PC-9 (cell line): ENCODE data around the gene C10orf71. TPM values are rescaled to one million over a fixed set of nuclear protein-coding genes. Genes with fewer than 3 reads are reported as not detected.

Experiments
- BruUV-seq: library from RNA; stranded (reverse); fragments of 400-500 nt; replicated peaks from 2 replicates; lab custom pipeline; 2021; lab: Mats Ljungman, UMichigan
- CTCF ChIA-PET: fragments of 300-600 bp; sonication (Branson Sonifier 250); formaldehyde crosslinking; loops from one replicate; lab custom pipeline; 2022; ENCODE audit warnings: antibody characterized with exemption; lab: Charles Lee
- POLR2A ChIA-PET: fragments of 300-600 bp; sonication (Branson Sonifier 250); formaldehyde crosslinking; loops from one replicate; lab custom pipeline; 2022; ENCODE audit warnings: antibody characterized with exemption; ENCODE audit not compliant: unreplicated experiment; lab: Charles Lee
- DNase-seq, 2 experiments: peaks; one replicate each; pipeline versions ENCODE4 v3.0.0 to v3.0.0-alpha.2; 2015 to 2022; ENCODE audit warnings: mixed read lengths in 1 of 2
- H2AFZ ChIP-seq: fragments of 200-600 bp; sonication (generic); 2 replicates; pipeline ENCODE4 v1.8.1; 2017; ENCODE audit warnings: antibody characterized with exemption
- H3F3A ChIP-seq: fragments of 200-600 bp; sonication (generic); 2 replicates; pipeline ENCODE4 v1.8.1; 2017; ENCODE audit warnings: antibody characterized with exemption, mild to moderate bottlenecking, low read depth; ENCODE audit not compliant: insufficient read depth
- H3K27ac ChIP-seq: fragments of 200-600 bp; sonication (generic); 2 replicates; pipeline ENCODE4 v1.6.1; 2016; ENCODE audit warnings: mixed run types
- H3K27me3 ChIP-seq: fragments of 200-600 bp; sonication (generic); 2 replicates; pipeline ENCODE4 v1.6.1; 2016; ENCODE audit warnings: low read depth, mixed run types; ENCODE audit not compliant: insufficient read depth
- H3K36me3 ChIP-seq: fragments of 200-600 bp; sonication (generic); 2 replicates; pipeline ENCODE4 v1.6.1; 2016; ENCODE audit warnings: low read depth, mixed run types
- H3K4me1 ChIP-seq: fragments of 200-600 bp; sonication (generic); replicated peaks from 2 replicates; pipeline ENCODE4 v1.6.1; 2016; ENCODE audit warnings: mixed run types; ENCODE audit not compliant: insufficient read depth
- H3K4me2 ChIP-seq: fragments of 200-600 bp; sonication (generic); 2 replicates; pipeline ENCODE4 v1.6.1; 2017; ENCODE audit warnings: mixed run types
- H3K4me3 ChIP-seq: fragments of 200-600 bp; sonication (generic); 2 replicates; pipeline ENCODE4 v1.6.1; 2016; ENCODE audit warnings: mixed run types
- H3K79me2 ChIP-seq: fragments of 200-600 bp; sonication (generic); 2 replicates; pipeline ENCODE4 v1.6.1; 2017; ENCODE audit warnings: low read depth, mixed run types
- H3K9me2 ChIP-seq: fragments of 200-600 bp; sonication (generic); 2 replicates; pipeline ENCODE4 v1.8.1; 2017; ENCODE audit warnings: mild to moderate bottlenecking; ENCODE audit not compliant: insufficient read depth
- H3K9me3 ChIP-seq: fragments of 200-600 bp; sonication (generic); 2 replicates; pipeline ENCODE4 v1.8.1; 2016; ENCODE audit warnings: low read depth; ENCODE audit not compliant: insufficient read depth
- H4K20me1 ChIP-seq: fragments of 200-600 bp; sonication (generic); 2 replicates; pipeline ENCODE4 v1.8.1; 2017; ENCODE audit not compliant: insufficient read depth
- CTCF ChIP-seq: fragments of 200-600 bp; sonication (generic); conservative IDR thresholded peaks from 2 replicates; pipeline ENCODE4 v1.6.1; 2017; ENCODE audit warnings: mixed run types, antibody characterized with exemption, mild to moderate bottlenecking, moderate library complexity
- EZH2 ChIP-seq: fragments of 200-600 bp; sonication (generic); IDR thresholded peaks from 2 replicates; pipeline ENCODE4 v1.8.0; 2017; ENCODE audit warnings: antibody characterized with exemption, low read depth
- intact Hi-C: fragments of 100-400 bp; cut with micrococcal nuclease; formaldehyde crosslinking; loops from one replicate; pipeline ENCODE4 v1.10.0; 2022; ENCODE audit not compliant: unreplicated experiment
- total RNA-seq: library from RNA; stranded (reverse); gene quantifications from 2 replicates; pipeline ENCODE4 v1.2.3, GENCODE V29; 2021

C10orf71 gene
- total RNA-seq, 1 experiment from 2014 or later = not detected

- intact Hi-C loops = no loop called here
- no peak for DNase-seq
- CTCF ChIA-PET = no interaction called here
- no peaks in the 10 kb centered on the region for H3K9me2 ChIP-seq
- BruUV-seq = no TSS peak
- H3K4me2 ChIP-seq = no peak overlapping the region
- H3K36me3 ChIP-seq = no peaks in the 10 kb centered on the region
- no peak overlapping the region for H3K4me3 ChIP-seq
- no peak overlapping the region for H3K27ac ChIP-seq
- no peaks in the 10 kb centered on the region for H3K4me1 ChIP-seq
- peaks cover 30% of the 10 kb centered on the region for H3K27me3 ChIP-seq
- no peaks in the 10 kb centered on the region for H4K20me1 ChIP-seq
- H3K9me3 ChIP-seq = no peaks in the 10 kb centered on the region
- POLR2A ChIA-PET = no interaction called here
- no peaks in the 10 kb centered on the region for H3F3A ChIP-seq
- no peaks in the 10 kb centered on the region for H3K79me2 ChIP-seq
- H2AFZ ChIP-seq = no peak overlapping the region
- no peak for TF ChIP-seq CTCF
- TF ChIP-seq EZH2 = no peak
Observed at GRCh38 chr10:49313501-49314070, 14.6 kb downstream of the C10orf71 start.

- Histone ChIP-seq H2AFZ (no peak overlapping the region), H3K79me2 (no peaks in the 10 kb centered on the region), H3K9me3 (no peaks in the 10 kb centered on the region), H3K9me2 (no peaks in the 10 kb centered on the region), H3K36me3 (no peaks in the 10 kb centered on the region), H3K27ac (no peak overlapping the region), H3K4me1 (no peaks in the 10 kb centered on the region), H3F3A (no peaks in the 10 kb centered on the region), H3K27me3 (peaks cover 30% of the 10 kb centered on the region), H3K4me2 (no peak overlapping the region), H4K20me1 (no peaks in the 10 kb centered on the region), H3K4me3 (no peak overlapping the region)
- DNase-seq = no peak
- no TSS peak for BruUV-seq
- ChIA-PET CTCF (no interaction called here), POLR2A (no interaction called here)
- intact Hi-C loops = no loop called here
- no peak for TF ChIP-seq EZH2
- TF ChIP-seq CTCF = no peak
Observed at GRCh38 chr10:49314806-49315205, 15.8 kb downstream of the C10orf71 start.

- H3K9me2 ChIP-seq = no peaks in the 10 kb centered on the region
- H3K27ac ChIP-seq = no peak overlapping the region
- intact Hi-C loops = no loop called here
- no peaks in the 10 kb centered on the region for H3K9me3 ChIP-seq
- DNase-seq = no peak
- ChIA-PET POLR2A (no interaction called here), CTCF (no interaction called here)
- peaks cover 33% of the 10 kb centered on the region for H3K27me3 ChIP-seq
- H2AFZ ChIP-seq = no peak overlapping the region
- no TSS peak for BruUV-seq
- no peak for TF ChIP-seq EZH2
- no peak for TF ChIP-seq CTCF
- no peaks in the 10 kb centered on the region for H3K36me3 ChIP-seq
- no peaks in the 10 kb centered on the region for H3F3A ChIP-seq
- no peak overlapping the region for H3K4me2 ChIP-seq
- H3K79me2 ChIP-seq = no peaks in the 10 kb centered on the region
- H3K4me3 ChIP-seq = no peak overlapping the region
- no peaks in the 10 kb centered on the region for H4K20me1 ChIP-seq
- no peaks in the 10 kb centered on the region for H3K4me1 ChIP-seq
Observed at GRCh38 chr10:49318028-49318427, 19.1 kb downstream of the C10orf71 start.
